ENCODE data around the gene HAUS8.
"Not testable (repeated sequence)": the region's sequence is repeated elsewhere in the genome, so short reads cannot be mapped to it uniquely, and the experiment has no call there.

HAUS8 gene

GRCh38 chr19:17109300-17109699 is 34.0 kb upstream of the HAUS8 start:
- no peak for TF ChIP-seq CTCF (IDR thresholded peaks at IDR 0.05; ENCODE audit: low read depth, low read length)
- DNase-seq (ENCODE audit: extremely low read depth, low read depth) = no peak

GRCh38 chr19:17108453-17108784 is 33.2 kb upstream of the HAUS8 start:
- DNase-seq (ENCODE audit: extremely low read depth, low read depth) = no peak
- TF ChIP-seq CTCF (IDR thresholded peaks at IDR 0.05; ENCODE audit: low read depth, low read length) = no peak

GRCh38 chr19:17107546-17108452 is 32.5 kb upstream of the HAUS8 start:
- no peak for TF ChIP-seq CTCF (IDR thresholded peaks at IDR 0.05; ENCODE audit: low read depth, low read length)
- peak; percentile 88 for DNase-seq (ENCODE audit: extremely low read depth, low read depth)

DNA sequence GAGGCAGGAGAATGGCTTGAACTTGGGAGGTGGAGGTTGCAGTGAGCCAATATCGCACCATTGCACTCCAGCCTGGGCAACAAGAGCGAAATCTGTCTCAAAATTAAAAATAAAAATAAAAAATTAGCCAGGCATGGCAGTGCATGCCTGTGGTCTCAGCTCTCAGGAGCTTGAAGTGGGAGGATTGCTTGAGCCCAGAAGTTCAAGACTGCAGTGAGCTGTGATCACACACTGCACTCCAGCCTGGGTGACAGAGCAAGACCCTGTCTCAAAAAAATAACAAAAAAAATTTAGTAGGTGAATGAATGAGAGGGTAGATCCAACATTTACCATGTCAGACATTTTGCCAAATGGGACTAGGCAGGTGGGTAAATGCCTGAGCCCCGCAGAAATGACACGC is 31.7 kb upstream of the HAUS8 start:
- DNase-seq (ENCODE audit: extremely low read depth, low read depth) = not testable (repeated sequence)

DNA sequence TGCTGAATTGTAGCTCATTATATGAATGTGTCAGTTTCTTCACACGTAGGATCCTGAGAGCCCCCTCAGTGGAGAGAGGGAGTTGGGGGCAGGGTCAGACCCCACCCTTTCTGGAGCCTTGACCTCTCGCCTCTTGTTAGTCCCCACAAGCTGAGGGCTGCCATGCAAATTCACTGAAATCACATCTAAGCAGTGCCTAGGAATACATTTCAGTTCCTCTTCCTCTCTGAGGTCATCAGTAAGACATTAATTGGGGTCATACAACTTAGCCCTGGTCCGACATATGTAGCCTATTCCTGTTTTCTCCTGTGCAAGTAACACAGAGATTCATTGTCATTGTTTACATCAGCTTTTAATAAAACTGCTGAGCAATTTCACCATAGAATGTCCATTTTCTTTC is 30.3 kb upstream of the HAUS8 start:
- no peak for DNase-seq (ENCODE audit: extremely low read depth, low read depth)
- no peak for TF ChIP-seq CTCF (IDR thresholded peaks at IDR 0.05; ENCODE audit: low read depth, low read length)

DNA sequence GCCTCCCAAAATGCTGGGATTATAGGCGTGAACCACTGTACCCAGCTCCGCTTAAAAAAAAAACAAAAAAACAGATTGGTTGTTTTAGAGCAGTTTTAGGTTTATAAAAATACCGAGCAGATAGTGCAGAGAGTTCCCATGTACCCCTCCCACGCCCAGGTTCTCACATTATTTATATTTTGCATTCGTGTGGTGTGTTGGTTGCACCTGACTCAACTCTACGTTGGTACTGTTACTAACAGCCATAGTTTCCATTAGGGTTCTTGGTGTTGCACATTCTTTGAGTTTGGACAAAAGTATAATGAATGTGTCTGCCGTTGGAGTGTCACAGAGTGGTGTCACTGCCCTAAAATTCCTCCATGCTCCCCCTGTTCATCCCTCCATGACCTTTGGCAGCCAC is 29.4 kb upstream of the HAUS8 start:
- DNase-seq (ENCODE audit: extremely low read depth, low read depth) = no peak
- TF ChIP-seq CTCF (IDR thresholded peaks at IDR 0.05; ENCODE audit: low read depth, low read length) = no peak

GRCh38 chr19:17103177-17103576 is 27.9 kb upstream of the HAUS8 start:
- TF ChIP-seq CTCF (IDR thresholded peaks at IDR 0.05; ENCODE audit: low read depth, low read length) = peak; percentile 52
- DNase-seq (ENCODE audit: extremely low read depth, low read depth) = no peak

Measured in AG09319 (cell line).